HG02571 (cell line): Measurements from ENCODE around the gene TDRD6.
"Not testable (repeated sequence)": the region's sequence is repeated elsewhere in the genome, so short reads cannot be mapped to it uniquely, and the experiment has no call there.

Experiments used
- ATAC-seq: cut with Tn5 transposase; IDR thresholded peaks from one replicate; pipeline ENCODE4 v1.9.1; 2021; ENCODE audit warnings: mild to moderate bottlenecking, moderate library complexity; ENCODE audit not compliant: unreplicated experiment

TDRD6 gene, protein sequence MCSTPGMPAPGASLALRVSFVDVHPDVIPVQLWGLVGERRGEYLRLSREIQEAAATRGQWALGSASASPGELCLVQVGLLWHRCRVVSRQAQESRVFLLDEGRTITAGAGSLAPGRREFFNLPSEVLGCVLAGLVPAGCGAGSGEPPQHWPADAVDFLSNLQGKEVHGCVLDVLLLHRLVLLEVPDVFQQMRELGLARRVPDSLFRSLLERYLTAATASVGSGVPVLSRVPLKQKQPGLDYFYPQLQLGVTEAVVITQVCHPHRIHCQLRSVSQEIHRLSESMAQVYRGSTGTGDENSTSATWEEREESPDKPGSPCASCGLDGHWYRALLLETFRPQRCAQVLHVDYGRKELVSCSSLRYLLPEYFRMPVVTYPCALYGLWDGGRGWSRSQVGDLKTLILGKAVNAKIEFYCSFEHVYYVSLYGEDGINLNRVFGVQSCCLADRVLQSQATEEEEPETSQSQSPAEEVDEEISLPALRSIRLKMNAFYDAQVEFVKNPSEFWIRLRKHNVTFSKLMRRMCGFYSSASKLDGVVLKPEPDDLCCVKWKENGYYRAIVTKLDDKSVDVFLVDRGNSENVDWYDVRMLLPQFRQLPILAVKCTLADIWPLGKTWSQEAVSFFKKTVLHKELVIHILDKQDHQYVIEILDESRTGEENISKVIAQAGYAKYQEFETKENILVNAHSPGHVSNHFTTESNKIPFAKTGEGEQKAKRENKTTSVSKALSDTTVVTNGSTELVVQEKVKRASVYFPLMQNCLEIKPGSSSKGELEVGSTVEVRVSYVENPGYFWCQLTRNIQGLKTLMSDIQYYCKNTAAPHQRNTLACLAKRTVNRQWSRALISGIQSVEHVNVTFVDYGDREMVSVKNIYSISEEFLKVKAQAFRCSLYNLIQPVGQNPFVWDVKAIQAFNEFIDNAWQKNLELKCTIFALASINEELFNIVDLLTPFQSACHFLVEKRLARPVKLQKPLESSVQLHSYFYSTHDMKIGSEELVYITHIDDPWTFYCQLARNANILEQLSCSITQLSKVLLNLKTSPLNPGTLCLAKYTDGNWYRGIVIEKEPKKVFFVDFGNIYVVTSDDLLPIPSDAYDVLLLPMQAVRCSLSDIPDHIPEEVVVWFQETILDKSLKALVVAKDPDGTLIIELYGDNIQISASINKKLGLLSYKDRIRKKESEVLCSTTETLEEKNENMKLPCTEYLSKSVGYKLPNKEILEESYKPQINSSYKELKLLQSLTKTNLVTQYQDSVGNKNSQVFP (N-terminal part only)

DNA sequence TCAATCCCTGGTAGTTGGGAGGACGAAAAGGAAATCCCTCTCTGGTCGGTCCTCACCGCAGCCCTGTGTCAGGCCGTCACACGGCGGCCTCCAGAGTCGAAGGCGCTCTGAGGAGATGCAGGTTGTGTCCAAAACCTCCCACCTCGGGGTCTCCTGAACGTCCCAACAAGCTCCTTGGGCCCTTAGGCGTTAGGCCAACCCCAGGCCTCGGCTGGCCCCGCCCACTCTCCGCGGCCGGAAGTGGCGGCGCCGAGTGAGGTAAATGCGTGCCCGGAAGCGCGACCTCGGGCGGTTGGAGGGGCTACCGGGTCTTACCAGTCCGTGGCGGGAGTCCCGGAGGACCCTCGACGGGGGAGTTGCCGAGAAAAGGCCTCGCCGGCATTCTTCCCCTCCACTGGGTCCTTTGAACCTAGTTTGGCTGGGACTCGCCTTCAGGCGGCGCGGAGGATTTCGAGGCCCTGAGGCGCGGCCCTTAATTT, at the start of gene TDRD6:
TSS of gene TDRD6 (plus strand) at position 267 of the 479 bp plus-strand sequence. CDS start 244 bp downstream, outside the sequence.
- no peak for ATAC-seq

DNA sequence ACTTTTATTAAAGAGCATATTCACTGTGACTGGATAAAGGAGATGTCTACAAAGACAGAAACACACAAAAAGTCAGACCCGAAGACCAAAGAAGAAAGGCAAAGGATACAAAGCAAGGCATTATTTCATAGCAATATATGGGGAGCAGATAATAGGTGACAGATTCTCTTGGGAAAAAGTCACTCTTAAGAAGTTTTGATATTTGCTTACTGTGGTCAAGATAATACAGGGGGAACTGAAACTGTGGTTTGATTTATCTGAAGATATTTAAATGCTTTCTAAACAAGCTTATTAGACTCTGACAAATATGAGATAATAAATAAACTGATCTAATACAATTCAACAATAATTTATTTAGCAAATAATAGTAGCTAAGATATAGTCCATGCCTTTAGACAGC, 49.8 kb upstream of the TDRD6 start:
- no peak for ATAC-seq

DNA sequence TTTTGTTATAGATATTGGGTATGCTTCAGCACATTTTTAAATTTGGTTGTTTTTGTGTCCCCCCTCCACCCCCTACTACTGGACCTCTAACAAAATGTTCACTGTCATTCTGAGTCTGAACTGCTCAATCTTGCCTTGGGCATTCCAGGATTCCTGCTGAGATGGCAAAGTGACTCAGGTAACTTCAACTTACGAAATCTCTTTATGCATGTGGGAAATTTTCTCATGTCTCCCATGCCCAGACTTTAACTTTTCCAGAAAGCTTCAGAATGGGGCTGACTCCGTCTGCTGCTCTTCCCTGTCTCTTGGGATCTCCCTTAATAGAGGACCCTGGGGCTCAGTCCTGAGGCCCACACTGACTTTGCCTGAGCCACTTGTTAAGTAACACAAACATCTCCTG, 49.0 kb upstream of the TDRD6 start:
- no peak for ATAC-seq

DNA sequence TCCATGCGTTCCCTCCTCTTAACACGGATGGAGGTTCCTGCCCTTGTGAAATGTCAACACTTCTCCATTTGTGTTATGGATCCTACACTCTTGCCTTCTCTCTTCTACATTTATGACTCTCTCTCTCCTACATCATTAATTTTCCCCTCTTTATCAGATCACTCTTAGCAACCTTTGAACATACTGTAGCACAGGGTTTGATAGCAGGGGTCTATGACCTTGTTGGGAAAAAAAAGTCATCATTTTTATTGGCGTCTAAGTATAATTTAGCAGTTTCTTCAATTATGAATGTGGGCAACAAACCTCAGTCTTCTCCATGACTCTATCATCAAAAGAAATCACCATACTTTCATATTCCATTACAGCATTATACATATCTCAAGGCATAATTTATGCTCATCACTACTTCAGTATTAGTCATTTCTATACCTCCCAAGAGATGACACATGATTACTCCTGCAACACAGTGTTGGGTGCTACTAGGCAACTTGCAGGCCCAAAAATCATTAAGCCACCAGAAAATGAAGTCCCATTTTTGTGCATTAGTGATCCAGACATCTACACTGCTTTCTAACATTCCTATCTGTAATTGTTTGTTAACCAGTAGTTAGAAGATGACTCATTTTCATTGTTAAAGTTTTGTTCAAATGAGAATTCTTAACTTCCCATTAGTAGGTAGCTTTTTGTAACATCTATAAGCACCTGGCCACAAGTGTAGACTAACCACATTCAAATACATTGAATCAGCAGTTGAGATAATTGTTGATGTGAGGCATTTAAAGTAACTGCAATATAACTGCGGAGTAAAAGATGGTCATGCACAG, 44.5 kb upstream of the TDRD6 start:
- ATAC-seq, result no peak

DNA sequence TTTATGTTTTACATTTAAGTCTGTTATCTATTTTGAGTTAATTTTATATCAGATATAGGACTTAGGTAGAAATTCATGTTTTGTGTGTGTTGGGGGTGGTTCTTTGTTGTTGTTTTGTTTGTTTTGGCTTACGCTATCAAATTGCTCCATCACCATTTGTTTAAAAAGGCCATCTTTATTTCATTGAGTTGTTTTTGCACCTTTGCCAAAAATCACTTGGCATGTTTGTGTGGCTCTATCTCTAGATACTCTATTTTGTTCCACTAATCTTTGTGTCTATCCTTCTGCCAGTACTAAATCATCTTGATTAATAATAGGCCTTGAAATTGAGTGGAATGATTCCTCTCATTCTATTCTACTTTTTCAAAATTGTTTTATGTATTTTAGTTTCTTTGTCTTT, 42.4 kb upstream of the TDRD6 start:
- no peak for ATAC-seq

DNA sequence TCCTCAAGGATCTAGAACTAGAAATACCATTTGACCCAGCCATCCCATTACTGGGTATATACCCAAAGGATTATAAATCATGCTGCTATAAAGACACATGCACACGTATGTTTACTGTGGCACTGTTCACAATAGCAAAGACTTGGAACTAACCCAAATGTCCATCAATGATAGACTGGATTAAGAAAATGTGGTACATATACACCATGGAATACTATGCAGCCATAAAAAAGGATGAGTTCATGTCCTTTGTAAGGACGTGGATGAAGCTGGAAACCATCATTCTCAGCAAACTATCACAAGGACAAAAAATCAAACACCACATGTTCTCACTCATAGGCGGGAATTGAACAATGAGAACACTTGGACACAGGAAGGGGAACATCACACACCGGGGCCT, 39.6 kb upstream of the TDRD6 start:
- ATAC-seq, result not testable (repeated sequence)

DNA sequence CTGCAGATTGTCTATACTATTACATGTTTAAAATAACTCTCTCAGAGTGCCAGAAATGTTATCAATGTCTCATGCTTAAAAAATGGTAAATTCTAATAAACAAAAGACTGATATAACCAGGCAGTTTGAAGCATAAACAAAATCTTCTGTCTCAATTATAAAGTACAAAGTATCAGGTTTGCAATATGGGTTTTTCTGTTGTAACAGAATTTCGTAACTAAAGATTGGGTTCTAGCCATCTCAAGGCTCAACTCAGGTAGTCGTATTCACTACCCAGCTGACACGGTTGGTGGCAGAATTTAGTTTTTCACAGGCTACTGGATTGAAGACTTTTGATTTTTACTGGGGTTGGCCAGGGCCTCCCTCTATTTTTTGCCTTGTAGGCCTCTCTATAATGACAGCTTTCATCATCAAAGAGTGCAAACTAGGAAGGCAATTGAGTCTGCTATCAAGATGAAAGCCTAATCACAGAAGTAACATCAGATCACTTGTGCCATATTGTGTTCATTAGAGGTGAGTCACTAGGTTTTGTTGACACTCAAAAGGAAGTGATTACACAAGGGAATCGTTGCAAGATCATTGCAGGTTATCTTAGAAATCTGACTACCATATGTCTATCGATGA, 38.7 kb upstream of the TDRD6 start:
- ATAC-seq, result no peak

DNA sequence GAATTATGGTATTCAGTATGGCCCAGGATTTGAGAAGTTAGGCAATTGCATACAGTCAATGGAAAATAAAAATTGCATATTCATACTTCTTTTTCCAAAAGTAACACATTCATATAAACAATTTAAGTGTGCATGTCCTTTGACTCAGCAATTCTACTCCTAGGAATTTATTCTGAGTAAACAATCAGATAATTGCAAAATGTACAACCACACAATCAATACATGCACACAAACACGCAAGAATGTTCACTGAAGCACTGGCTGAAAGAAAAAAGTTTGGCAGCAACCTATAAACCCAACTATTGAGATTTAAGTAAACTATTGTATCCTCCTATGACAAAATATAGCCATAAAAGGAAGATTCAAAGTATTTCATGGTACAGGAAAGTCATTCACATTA, 36.7 kb upstream of the TDRD6 start:
- no peak for ATAC-seq

DNA sequence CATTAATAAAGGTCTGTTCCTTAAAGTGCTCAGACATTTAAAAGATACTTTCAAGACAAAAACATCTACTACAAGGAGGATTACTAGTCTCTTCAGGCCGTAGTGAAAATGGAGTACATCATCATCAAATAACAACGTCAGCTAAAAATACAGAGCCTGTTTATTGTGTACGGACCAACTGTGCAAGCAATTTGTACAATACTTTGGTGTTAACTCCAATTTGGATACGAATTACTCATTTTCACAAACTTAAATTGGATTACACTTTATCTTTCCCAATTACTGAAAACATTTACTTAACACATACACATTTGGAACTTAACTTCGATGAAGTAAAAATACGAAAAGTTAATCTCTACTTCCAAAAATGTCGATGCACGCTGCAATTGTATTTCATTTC, 35.9 kb upstream of the TDRD6 start:
- no peak for ATAC-seq

DNA sequence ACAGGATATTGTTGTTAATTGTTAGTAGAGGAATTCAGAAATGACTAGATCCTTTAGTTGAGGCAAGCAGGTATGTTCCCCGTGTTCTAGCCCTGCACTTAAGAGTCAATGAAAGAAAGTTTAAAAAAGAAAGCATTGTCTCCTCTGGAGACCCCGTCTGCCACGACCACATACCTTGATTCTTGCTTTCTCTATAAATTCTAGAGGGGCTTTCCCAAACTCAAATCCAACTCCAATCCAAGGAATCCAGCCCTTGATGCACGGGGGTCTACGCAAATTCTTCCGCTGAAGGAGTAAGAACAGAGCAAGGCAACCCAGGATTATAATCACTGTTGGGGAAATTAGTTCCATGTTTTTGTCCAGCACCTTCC, 35.5 kb upstream of the TDRD6 start:
- ATAC-seq, result no peak

DNA sequence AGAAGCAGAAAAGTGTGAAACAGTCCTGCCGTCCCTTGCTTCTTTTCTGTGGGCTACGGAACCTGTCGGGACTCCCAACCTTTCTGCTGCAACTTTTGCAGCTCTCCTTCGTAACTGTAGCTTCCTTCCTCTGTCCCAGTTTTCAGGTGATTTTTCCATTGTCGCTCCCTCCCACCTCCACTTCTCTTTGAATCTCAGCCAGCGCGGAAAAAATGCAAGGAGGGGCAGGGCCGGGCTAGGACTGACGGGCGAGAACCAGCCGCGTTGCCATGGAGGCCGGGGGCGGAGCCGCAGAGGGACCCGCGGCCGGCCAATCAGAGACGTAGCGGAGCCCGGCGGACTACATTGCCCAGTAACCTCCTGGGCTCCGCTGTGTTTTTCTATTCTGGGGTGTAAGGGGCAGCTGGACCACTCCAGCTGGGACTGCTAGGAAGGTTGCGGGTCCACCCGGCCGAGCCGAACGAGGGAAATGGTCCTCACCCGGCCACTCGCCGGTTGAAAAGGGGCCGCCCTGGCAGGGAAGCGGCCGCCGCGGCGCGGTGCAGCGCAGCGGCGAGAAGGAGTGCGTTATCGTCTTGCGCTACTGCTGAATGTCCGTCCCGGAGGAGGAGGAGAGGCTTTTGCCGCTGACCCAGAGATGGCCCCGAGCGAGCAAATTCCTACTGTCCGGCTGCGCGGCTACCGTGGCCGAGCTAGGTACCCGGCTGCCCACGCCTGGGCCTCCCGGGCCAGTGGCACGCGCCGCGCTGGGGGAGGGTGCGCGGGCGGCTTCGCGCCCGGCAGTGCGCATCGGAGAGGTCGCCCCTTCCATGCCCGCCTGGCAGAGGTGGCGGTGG, 34.9 kb upstream of the TDRD6 start, which contains the start of the genes CYP39A1 and SLC25A27:
TSS of gene CYP39A1 (minus strand) at position 216 of the 836 bp plus-strand sequence. CDS start 236 bp downstream, outside the sequence.
TSS of gene SLC25A27 (plus strand) at position 373 of the 836 bp plus-strand sequence. CDS start at position 591, 218 bp downstream.
- peak; percentile 100 for ATAC-seq

DNA sequence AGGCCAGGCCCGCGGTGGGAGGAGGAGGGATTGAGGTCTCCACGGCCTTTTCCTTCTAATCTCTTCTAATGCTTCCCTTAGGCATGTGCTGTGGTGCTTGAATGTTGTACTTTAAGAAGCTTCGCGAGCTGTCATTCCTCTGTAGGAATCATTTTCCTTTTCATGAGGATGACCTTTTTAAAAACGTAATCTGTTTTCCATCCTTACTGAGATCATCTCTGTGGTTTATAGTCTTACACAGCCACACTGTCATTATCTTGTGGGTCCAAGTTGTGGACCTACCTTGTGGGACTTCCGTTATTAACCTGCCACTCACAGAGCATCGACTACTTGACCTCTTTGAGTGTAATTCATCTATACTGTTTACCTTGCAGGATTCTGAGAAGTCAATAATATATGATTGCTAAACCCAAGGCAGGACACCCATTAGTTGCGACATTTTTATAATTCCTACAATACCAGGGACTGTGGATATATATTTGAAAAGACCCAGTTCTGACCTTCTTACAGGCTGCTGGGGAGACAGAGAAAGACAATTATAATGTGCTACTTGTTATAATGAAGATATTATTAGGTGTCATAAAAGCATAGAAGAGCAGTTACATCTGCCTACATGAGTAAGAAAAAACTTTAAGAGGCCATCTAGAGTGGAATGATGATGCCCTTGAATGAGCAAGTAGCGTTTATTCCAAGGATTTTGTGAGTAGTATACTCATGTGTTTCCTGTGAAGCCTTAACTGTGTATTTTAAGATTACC, 34.1 kb upstream of the TDRD6 start:
- ATAC-seq, result no peak

DNA sequence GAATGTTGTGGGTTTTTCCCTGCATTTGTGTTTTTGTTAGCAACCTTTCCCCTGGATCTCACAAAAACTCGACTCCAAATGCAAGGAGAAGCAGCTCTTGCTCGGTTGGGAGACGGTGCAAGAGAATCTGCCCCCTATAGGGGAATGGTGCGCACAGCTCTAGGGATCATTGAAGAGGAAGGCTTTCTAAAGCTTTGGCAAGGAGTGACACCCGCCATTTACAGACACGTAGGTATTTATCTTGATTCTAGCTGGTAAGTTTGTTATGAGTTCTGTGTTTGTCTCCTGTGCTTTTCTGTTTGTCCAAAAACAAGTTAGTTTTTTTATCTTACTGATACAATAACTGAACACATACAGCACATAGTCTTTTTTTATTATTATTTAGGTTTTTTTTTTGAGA, 31.9 kb upstream of the TDRD6 start:
- ATAC-seq, result no peak

DNA sequence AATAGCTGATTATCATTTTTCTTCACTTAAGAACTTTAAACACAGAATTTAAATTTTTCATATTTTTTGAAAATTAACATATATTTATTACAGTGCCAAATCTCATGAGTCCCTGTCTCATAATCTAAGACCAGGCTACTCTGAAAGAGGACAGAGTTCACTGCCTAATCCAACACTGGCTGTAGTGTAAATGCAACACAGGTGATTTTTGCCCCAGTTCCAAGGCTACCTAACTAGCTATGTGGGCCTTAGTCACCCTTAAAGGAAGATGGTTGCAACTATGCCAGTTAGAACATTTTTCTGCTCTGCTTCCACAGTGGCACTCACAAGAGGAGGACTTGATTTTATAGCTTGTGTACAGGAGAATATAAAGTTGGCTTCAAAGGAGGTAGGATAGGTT, 30.0 kb upstream of the TDRD6 start:
- no peak for ATAC-seq

DNA sequence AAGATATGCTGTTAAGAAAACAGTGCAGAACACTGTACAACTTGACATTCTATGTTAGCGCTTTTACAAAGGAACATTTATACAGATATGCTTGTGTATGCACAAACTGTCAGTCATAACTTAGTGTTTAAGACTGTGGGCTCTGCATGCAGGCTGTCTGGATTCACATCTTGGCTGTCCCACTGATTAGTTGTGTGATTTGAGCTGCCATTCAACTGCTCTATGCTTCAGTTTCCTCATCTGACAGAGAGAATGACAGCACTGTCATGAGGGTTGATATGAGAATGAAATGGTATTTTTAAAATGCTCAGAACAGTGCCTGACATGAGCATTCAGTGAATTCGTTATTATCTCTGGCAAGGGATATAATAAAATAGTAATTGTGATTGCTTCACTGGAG, 26.2 kb upstream of the TDRD6 start:
- no peak for ATAC-seq

DNA sequence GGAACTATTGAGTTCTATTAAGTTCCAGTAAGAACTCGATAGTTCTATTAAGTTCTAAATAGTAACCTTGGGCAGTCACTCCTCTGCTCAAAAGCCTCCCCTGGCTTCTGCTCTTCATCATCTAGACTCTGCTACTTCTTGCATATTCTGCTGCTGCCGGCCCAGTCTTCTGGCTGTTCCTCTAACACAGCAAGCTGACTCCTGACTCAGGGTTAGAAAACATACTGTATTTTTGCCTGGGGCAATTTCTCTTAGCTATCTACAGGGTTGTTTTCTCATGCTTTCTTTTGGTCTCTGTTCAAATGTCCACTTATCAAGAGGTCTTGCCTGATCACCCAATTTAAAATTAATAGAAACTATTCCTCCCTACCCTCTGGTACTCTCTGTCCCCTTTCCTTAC, 20.3 kb upstream of the TDRD6 start:
- ATAC-seq, result no peak

DNA sequence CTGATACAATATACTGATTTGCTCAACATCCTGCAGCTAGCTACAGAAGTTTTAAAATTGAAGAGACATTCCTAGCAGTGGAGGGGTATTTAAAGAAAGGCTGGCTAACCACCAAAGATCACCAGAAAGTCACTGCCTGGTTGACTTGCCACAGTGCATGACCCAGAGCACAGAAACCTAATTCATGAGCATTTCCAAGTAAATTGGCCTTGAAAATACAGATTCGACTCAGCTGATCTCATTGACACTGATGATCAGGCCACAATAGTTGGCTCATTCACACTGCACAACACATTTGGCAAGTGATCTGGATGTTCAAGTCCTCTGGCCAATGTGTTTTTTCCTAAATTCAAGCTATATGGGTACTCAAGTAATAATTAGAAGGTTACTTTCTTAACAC, 13.3 kb upstream of the TDRD6 start:
- no peak for ATAC-seq
